Cardiac septum (tissue), 1 donor: ENCODE results near the gene KANSL1. TPM values are rescaled to one million over a fixed set of nuclear protein-coding genes. Genes with fewer than 3 reads are reported as not detected.

Experiments
- DNase-seq: peaks from one replicate; pipeline ENCODE4 v3.0.0-alpha.2; 2020; ENCODE audit warnings: low spot score
- intact Hi-C: fragments of 100-400 bp; cut with DNase I; formaldehyde crosslinking; loops from one replicate; pipeline ENCODE4 v1.14.0; 2022
- total RNA-seq: library from RNA; stranded (reverse); fragmentation: NEBNext Ultra II Directional; extraction: Animal tissue kit (Norgen Biotek cat#: 25700); gene quantifications from one replicate; pipeline ENCODE4 v1.2.1, GENCODE V29; 2021
- donor health status: DM: no; HTN: no; CAD: no.

Gene KANSL1
- total RNA-seq, 1 donor from 2014 or later = 33.6 TPM

- DNase-seq = no peak
- intact Hi-C loops = no loop called here
These were observed 212.4 kb downstream of the KANSL1 start for GRCh38 chr17:45980855-45981254.

Other genes with a start within 250 kb of the KANSL1 start
- not detected for gene STH, start 194.2 kb downstream of the KANSL1 start, total RNA-seq
- gene LRRC37A, start 101.7 kb upstream of the KANSL1 start, total RNA-seq = 0.32 TPM
- 6.0 TPM for gene ARL17B, start 168.3 kb upstream of the KANSL1 start, total RNA-seq